Hair follicular keratinocyte (primary cell): ENCODE results near the gene CD276. TPM values are rescaled to one million over a fixed set of nuclear protein-coding genes. Genes with fewer than 3 reads are reported as not detected.

Experiments used
- total RNA-seq: library from RNA; depleted of rRNA; stranded (reverse); fragments of >200 nt; gene quantifications from 2 replicates; pipeline ENCODE4 v1.2.3, GENCODE V29; 2015

The CD276 gene
- total RNA-seq: 157 and 194 TPM in 2 replicates

GRCh38 chr15:73683777-73684580, at the start of gene CD276:
CD276 (plus strand) TSS chr15:73684383; CDS start chr15:73699640, 15,257 bp downstream.

GRCh38 chr15:73753250-73754130, 69.3 kb downstream of the CD276 start, which contains the start of gene INSYN1:
INSYN1 (minus strand) TSS chr15:73753351; CDS start chr15:73751130, 2,221 bp downstream.

Other genes starting within 250 kb of the CD276 start
- gene REC114, start 241.2 kb upstream of the CD276 start, total RNA-seq: not detected in 2 replicates
- gene NPTN, start 51.0 kb upstream of the CD276 start, total RNA-seq: 94.8 and 121 TPM in 2 replicates
- 0.08 and 0.42 TPM in 2 replicates for gene INSYN1, start 69.0 kb downstream of the CD276 start, total RNA-seq
- gene TBC1D21, start 189.2 kb downstream of the CD276 start, total RNA-seq: not detected in 2 replicates
- gene LOXL1, start 242.1 kb downstream of the CD276 start, total RNA-seq: 12.8 and 16.4 TPM in 2 replicates